SH-SY5Y (cell line): Measurements from ENCODE around the gene RHBDD2.

Source experiments
- GATA2 ChIP-seq: IDR thresholded peaks from 2 replicates; pipeline ENCODE4 v1.6.1; 2011; ENCODE audit warnings: mild to moderate bottlenecking, low read depth, low read length
- GATA3 ChIP-seq: IDR thresholded peaks from 2 replicates; pipeline ENCODE4 v1.6.1; 2011; ENCODE audit warnings: low read depth, mild to moderate bottlenecking, low read length, moderate library complexity

- no peak for TF ChIP-seq GATA2
- TF ChIP-seq GATA3 = no peak
These were observed 30.8 kb downstream of the RHBDD2 start for GRCh38 chr7:75909521-75910132.
